RCC 7860 (cell line): ENCODE measurements around the gene SDK1.

Experiments used
- DNase-seq: peaks from one replicate; pipeline ENCODE4 v3.0.0-alpha.2; 2015; ENCODE audit warnings: low spot score
- FAIRE-seq: peaks from 2 replicates; lab custom pipeline; 2012; peaks lifted over from hg19 to GRCh38; lab: Jason Lieb, UNC

The SDK1 gene

GRCh38 chr7:3282457-3282856 lies 18.6 kb upstream of the SDK1 start:
- no peak for DNase-seq
- no peak for FAIRE-seq

DNA sequence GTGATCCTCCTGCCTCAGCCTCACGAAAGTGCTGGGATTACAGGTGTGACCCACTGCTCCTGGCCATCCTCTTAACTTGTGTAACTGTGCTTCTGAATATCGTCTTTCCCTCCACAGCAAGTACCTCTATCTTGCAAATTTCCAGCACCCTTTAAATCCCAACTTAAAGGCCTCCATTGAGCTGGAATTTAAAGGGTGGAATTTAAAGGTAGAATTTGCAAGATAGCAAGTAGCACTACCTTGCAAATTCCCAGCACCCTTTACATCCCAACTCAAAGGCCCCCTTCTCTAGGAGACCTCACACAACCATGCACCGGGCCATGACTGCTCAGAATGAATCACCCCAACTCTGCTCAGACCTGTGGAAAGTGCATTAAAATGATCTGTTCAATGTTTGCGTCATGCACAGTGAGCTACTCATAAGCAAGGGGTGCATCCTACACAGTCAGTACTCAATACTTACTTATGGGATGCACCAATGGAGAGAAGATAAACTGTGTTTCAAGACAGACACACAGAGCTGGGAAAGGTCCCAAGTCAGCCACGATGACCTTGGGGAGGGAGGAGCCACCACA lies 17.8 kb upstream of the SDK1 start:
- FAIRE-seq = no peak

DNA sequence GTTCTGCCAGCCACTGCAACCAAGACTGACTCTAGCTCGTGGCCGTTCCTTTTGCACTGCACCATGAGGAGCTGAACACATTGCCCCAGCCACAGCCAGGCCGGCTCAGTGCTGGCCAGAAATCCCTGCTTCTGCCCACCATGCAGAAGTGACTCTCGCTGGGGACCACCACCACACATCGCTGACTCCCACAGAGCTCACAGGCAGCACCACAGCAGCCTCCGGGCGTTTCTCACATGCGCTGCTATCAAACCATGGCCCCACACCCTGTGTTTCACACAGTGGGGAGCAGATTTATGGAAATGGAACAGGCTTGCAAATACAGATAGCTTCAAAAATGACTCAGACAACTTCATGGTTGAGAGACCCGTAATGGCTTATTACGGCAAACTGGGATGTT lies 15.4 kb upstream of the SDK1 start:
- DNase-seq = no peak
- FAIRE-seq = no peak

More for the DNA sequence above, 17.8 kb upstream of the SDK1 start:
- no peak for DNase-seq

- peak; percentile 33 for FAIRE-seq
These were observed 11.1 kb upstream of the SDK1 start for GRCh38 chr7:3289996-3290395.

DNA sequence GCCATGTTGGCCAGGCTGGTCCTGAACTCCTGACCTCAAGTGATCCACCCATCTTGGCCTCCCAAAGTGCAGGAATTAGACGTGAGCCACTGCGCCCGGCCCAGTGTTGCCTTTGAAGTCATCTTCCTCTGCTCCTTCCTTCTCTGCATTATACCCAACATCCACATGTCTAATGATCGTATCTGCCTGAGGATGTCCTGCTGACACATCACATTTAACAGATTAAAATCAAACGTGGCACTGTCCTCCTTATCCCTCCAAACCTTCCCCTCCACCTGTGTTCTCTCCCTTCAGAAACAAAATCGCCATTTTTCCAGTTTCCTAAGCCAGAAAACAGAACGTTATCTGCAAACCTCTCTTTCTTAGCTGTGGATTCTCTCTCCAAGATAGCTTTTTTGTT lies 8.4 kb upstream of the SDK1 start:
- FAIRE-seq = no peak

More at GRCh38 chr7:3289996-3290395, 11.1 kb upstream of the SDK1 start:
- peak; percentile 63 for DNase-seq

GRCh38 chr7:3294432-3295100 lies 6.5 kb upstream of the SDK1 start:
- FAIRE-seq (no peak), DNase-seq (no peak)

More for the DNA sequence above, 8.4 kb upstream of the SDK1 start:
- no peak for DNase-seq

DNA sequence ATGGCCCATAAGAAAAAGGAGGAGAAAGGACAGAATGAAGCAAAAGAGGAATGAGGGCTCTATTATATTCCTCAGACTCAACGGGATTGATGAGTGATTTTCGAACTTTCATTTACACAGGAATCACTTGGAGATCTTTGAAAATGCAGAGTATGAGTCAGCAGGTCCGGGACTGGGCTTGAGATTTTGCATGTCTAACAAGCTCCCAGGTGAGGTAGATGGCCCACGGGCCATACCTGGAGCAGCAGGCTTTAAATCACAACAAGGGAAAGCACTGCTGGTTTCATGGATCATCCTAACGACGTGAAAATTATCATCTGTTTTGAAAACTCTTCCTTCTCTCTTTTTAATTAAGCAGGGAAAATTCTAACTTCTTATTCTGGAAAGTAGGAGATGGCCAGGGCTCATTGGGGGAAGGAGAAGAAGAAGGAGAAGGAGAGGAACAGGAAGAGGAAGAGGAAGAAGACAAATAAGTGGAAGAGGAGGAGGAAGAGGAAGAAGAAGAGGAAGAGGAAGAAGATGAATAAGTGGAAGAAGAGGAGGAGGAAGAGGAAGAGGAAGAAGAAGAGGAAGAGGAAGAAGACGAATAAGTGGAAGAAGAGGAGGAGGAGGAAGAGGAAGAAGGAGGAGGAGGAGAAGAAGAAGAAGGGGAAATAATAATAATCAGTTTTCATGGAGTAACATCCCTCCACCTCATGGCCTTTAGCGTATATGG lies 3.8 kb upstream of the SDK1 start:
- DNase-seq = no peak
- no peak for FAIRE-seq

- DNase-seq = no peak
- no peak for FAIRE-seq
These were observed 816 bp upstream of the SDK1 start for GRCh38 chr7:3300221-3300650.

GRCh38 chr7:3301449-3301731 lies 338 bp downstream of the SDK1 start:
- DNase-seq (no peak), FAIRE-seq (no peak)

GRCh38 chr7:3301831-3302618 lies 973 bp downstream of the SDK1 start:
- DNase-seq (no peak), FAIRE-seq (no peak)

DNA sequence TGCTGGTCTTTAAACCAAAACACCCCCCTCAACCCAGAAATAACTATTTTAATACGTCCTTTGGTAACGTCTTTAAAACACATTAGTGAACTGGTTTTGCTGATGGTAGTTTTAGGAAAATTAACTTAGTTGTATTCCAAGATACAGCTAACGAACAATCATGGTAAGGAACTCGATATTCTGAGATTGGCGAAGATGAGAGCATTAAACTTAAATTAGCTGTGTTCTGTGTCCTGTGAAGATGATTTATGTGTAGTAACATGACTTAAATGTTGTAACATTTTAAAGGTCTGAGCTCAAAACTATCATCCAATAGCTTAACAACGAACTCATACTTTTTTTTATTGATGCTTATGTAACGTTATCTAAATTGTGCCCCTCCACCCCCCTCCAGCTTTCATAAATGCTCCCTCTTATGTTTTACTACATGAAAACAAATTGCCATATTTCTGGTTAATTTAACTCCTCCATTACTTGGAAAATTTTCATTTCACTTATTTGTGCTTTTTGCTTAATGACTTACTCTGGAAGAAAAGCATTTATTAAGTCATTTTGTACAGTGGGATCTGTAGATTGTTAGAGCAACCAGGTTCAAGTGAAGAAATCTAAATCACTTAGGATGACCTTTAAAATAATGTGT lies 1.7 kb downstream of the SDK1 start:
- FAIRE-seq (no peak), DNase-seq (no peak)

GRCh38 chr7:3304131-3304530 lies 3.1 kb downstream of the SDK1 start:
- DNase-seq = no peak
- no peak for FAIRE-seq

- FAIRE-seq (no peak), DNase-seq (no peak)
These were observed 6.4 kb downstream of the SDK1 start for GRCh38 chr7:3307435-3307834.

- DNase-seq (no peak), FAIRE-seq (no peak)
These were observed 8.1 kb downstream of the SDK1 start for GRCh38 chr7:3309140-3309539.

GRCh38 chr7:3309956-3310355 lies 8.9 kb downstream of the SDK1 start:
- FAIRE-seq (no peak), DNase-seq (no peak)

DNA sequence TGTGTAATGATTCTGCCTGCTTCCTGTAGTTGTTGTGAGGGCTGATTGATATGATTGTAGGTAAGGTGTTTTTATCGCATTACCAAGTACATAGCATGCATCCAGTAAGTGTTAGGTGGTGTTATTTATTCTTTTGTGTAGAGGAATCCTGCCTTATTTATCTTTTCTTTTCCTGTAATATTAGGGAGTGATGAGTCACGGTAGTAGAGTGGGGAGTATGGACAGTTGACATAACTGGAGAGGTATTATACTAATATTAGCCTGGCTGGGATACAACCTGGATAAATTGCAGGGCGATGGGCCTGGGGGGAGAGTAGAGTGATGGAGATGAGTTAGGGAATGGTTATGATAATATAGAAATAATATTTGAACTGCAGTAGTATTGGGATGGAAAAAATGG lies 9.8 kb downstream of the SDK1 start:
- FAIRE-seq (no peak), DNase-seq (no peak)

DNA sequence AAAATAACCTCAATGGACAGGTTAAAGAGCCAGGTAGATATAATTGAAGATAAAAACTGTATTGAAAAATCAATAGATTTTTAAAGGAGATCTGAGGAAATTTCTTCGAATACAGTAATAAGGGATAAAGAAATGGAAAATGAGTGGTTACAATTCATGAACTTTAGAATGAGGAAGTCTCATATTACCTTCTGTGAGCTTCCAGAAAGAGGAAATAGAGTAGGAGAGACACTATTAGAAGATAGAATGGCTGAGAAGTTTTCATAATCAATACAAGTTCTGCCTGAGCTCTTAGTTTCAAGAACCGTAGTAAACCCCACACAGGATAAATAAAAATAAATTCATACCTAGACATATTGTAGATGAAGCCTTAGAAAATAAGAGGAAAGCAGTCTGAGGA lies 11.5 kb downstream of the SDK1 start:
- DNase-seq (no peak), FAIRE-seq (no peak)

GRCh38 chr7:3318874-3319273 lies 17.8 kb downstream of the SDK1 start:
- FAIRE-seq = no peak
- DNase-seq = no peak

DNA sequence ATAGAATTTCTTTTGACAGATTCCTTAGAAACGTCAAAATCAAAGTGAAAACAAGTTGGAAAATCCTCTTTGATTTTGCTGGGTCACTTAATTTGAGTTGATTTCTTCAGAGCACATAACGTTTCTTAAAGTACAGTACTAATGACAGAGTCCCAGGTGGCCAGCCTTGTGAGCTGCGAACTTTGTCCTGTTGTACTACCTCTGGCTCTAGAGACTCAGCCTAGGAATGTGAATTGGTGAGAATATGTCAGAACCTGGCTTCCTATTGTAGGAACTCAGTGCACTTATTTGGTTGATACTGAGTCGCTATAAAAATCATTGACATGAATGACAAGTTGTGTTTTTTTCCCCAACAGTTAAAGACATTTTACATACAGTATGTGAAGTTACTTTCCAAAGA lies 20.2 kb downstream of the SDK1 start:
- FAIRE-seq (no peak), DNase-seq (no peak)

DNA sequence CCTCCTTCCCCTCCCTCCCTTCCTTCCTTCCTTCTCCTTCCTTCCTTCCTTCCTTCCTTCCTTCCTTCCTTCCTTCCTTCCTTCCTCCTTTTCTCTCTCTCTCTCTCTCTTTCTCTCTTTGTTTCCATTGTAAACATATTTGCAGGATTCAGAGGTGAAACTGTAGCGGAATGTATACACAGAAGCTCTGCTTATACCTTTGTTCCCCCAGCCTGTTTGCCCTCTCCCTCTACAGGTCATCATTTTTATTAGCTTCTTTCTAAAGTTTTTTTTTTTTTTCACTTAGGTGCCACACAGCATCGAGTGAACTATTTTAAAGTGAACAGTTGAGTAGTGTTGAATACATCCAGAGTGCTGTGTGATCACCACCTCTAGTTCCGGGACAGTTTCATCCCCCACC lies 20.7 kb downstream of the SDK1 start:
- no peak for FAIRE-seq
- DNase-seq = no peak

GRCh38 chr7:3326246-3326645 lies 25.2 kb downstream of the SDK1 start:
- FAIRE-seq (no peak), DNase-seq (no peak)
